Muscle of arm (tissue), 12 donors: ENCODE results near the gene TMC8. TPM values are rescaled to one million over a fixed set of nuclear protein-coding genes. Genes with fewer than 3 reads are reported as not detected.
"Not testable (repeated sequence)": the region's sequence is repeated elsewhere in the genome, so short reads cannot be mapped to it uniquely, and the experiment has no call there.

Experiments
- DNase-seq: peaks from one replicate; pipeline ENCODE4 v3.0.0-alpha.2; 2013
- polyA plus RNA-seq, 12 donors: library from polyadenylated mRNA; unstranded; fragments of 120-200 nt; gene quantifications; one replicate each; pipeline ENCODE4 v1.2.1, GENCODE V29; 2013; ENCODE audit not compliant: insufficient read length in 12 of 12

The TMC8 gene
- polyA plus RNA-seq, 12 donors = 1.3 to 16.0 (median 2.9) TPM; not detected in 1

GRCh38 chr17:78108726-78109488, 21.7 kb upstream of the TMC8 start:
- DNase-seq = no peak

GRCh38 chr17:78109489-78109761, 21.1 kb upstream of the TMC8 start:
- no peak for DNase-seq

- DNase-seq = no peak
These were observed 20.1 kb upstream of the TMC8 start for GRCh38 chr17:78110363-78111015.

- DNase-seq = no peak
These were observed 19.4 kb upstream of the TMC8 start for GRCh38 chr17:78111016-78111726.

GRCh38 chr17:78111727-78112517, 18.6 kb upstream of the TMC8 start:
- no peak for DNase-seq

GRCh38 chr17:78112518-78113471, 17.8 kb upstream of the TMC8 start:
- DNase-seq = peak; percentile 65

- DNase-seq = no peak
These were observed 16.5 kb upstream of the TMC8 start for GRCh38 chr17:78113804-78114785.

- DNase-seq = no peak
These were observed 15.5 kb upstream of the TMC8 start for GRCh38 chr17:78114831-78115723.

GRCh38 chr17:78115803-78116202, 14.8 kb upstream of the TMC8 start:
- DNase-seq = not testable (repeated sequence)

- DNase-seq = no peak
These were observed 14.2 kb upstream of the TMC8 start for GRCh38 chr17:78116411-78116810.

GRCh38 chr17:78117027-78117981, 13.3 kb upstream of the TMC8 start:
- no peak for DNase-seq

- no peak for DNase-seq
These were observed 11.8 kb upstream of the TMC8 start for GRCh38 chr17:78118801-78119241.

GRCh38 chr17:78120537-78120936, 10.0 kb upstream of the TMC8 start:
- DNase-seq = no peak

GRCh38 chr17:78120971-78121800, 9.4 kb upstream of the TMC8 start:
- DNase-seq = no peak

GRCh38 chr17:78121801-78122215, 8.8 kb upstream of the TMC8 start:
- DNase-seq = no peak

- no peak for DNase-seq
These were observed 8.2 kb upstream of the TMC8 start for GRCh38 chr17:78122216-78122930.
